SIG-M5 (cell line): ENCODE measurements around the gene NOC2L.
"Not testable (repeated sequence)": the region's sequence is repeated elsewhere in the genome, so short reads cannot be mapped to it uniquely, and the experiment has no call there.

Source experiments
- DNase-seq: peaks from one replicate; lab custom pipeline; 2025; lab: John Stamatoyannopoulos, UW

NOC2L gene

DNA sequence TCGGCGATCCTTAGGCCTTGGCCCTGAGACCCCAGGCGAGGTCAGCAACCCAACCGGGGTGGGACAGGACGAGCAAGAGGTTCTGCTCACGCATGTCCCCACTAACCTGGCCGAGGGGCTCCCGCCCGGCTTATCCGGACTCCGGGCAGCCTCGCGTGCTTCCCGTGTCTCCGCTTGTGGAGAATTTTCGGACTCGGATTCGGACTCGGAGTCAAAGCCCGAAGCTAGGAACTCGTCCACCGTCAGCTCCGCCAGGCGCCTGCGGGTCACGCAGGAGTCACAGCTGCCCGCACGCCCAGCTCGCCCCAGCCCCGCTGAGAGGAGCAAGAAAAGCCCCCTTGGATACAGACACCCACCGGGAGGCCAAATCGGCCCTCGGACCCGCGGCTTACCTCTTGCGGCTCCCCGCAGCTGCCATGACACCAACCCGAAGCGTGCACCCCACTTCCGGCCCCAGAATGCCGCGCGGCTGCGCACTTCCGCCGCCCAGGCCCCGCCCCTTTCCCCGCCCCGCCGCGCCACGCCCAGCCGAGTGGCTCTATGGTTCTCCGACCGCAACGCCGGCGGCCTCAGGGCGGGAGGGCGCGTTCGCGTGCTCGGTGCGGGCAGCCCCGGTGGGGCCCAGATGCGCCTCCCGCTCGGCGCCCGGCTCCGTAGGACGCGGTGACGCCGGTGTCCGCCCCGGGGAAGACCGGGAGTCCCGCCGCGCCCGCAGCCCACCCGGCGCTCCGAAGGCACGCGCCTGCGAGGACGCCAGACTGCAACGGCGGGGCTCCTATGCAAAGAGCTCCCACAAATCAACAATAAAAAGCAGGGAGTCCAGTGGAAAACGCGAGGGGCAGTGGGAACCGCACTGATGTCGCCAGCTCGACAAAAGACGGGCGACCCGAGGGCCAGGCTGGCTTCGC, at the start of gene NOC2L:
NOC2L (minus strand) TSS at position 434 of the 908 bp plus-strand sequence; CDS start at position 418, 16 bp downstream.
- peak; percentile 41 for DNase-seq

DNA sequence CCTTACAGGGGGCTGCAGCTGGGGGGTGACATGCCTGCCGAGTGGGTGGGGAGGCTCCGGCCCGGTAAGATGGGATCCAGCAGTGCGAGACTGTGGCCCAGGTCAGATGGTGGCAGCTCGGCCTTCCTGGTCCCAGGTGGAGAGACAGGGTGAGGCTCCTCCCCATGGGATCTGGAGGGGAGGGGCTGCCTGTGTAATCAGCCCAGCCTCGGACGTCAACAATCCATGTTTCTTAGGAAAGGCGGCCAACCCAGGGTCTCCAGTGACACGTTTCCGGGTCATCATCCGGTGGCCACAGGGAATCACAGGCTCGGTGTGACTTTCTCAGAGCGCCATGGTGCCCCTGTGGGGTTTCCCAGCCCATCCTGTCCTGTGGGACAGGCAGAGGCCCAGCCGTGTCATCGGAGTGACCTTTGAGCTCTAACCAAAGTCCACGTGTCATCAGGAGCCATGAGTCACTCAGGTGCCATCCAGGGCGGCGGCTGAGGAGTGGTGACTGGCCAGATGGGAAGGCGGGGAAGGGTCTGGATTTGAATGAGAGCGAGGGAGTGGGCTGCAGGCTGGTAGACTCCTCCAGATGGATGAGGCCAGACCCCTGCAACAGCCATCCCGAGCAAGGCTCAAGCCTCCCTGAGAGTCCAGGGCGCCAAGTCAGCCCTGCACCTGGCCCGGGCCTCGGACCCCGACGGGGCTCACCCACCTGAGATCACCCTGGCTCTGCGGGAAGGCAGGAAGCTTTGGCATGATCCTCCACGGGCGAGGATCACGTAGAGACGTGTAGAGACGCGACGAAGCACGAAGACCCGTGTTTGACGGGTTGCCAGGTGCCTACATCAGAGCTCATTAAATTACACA, 47.5 kb upstream of the NOC2L start:
- DNase-seq = no peak

DNA sequence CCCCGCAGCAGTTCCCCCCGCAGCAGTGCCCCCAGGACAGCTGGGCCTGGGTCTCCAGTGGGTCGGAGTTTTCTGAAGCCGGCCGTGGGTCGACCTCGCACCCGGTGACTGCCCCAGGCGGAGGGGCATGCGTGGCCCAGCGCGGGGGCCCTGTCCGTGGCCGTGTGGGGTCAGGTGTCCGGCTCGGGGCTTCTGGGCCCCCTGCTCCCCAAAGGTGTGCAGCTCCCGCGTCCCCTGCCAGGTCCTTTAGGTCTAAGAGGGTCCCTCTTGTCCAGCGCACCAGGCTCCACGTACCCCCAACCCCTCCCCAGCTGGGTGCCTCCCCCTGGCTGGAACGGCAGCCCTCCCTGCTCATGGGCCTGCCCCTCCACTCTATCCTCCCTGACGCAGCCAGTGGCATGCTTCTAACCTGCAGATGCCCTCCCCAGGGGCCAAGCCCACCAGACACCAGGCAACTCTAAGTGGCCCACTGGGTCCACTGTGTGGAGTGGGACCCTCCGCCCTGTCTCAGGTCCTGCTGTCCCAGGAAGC, 46.8 kb upstream of the NOC2L start:
- no peak for DNase-seq

DNA sequence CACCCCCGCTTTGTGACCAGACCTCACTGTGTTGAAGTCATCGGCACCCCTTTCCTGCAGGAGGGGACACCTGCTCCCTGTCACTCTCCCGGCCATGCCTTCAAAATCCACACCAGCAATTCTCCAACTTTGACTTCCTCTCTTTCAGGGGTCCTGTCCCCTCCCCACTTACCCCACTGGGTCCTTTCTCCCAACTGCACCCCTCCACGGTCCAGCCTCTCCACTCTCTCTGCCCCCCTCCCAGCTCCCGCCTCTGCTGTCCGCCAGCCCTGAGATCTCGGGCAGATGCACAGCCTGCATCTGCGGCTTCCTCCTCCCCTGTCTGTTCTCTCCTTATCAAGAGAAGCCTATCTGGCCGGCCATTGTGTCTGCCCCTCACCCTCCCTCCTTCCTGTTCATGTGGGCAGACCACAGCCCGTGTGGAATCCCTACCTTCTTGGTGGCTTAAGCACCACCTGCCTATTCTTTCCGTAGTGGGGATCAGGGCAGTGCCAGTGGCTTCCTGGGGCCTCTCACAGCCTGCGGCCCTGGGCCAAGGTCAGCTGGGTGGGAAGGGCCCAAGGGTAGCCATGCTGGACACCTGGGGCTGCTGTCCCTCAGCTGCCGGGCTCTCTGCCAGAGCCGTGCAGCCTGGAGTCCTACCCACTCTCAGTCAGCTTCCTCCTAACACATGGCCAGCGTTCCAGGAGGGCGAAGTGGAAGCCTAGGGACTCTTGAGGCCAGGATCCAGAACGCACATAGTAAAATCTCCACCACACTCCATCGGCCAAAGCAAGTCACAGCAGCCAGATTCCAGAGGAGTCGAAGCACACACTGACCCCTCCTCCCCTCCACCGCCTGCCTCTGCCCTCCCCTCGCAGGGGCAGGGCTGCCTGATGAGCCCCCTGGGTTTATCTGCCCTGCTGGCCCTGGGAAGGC, 46.0 kb upstream of the NOC2L start:
- no peak for DNase-seq

DNA sequence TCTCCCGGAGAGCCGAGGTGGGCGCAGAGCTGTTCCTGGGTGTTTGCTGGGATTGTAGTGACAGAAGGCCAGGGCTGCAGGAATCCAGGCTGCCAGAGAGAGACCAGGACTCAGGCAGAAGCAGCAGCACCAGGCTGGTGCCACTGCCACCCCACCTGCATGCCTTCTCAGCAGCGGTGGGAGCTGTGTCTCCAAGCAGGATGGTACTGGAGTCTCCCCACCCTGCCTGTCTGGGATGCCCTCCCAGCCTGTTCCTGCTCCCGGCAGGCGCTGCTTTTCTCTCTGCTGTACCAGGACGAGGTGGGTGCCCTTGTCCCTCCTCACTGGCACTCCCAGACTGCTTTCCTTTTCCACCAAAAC, 45.3 kb upstream of the NOC2L start:
- no peak for DNase-seq

DNA sequence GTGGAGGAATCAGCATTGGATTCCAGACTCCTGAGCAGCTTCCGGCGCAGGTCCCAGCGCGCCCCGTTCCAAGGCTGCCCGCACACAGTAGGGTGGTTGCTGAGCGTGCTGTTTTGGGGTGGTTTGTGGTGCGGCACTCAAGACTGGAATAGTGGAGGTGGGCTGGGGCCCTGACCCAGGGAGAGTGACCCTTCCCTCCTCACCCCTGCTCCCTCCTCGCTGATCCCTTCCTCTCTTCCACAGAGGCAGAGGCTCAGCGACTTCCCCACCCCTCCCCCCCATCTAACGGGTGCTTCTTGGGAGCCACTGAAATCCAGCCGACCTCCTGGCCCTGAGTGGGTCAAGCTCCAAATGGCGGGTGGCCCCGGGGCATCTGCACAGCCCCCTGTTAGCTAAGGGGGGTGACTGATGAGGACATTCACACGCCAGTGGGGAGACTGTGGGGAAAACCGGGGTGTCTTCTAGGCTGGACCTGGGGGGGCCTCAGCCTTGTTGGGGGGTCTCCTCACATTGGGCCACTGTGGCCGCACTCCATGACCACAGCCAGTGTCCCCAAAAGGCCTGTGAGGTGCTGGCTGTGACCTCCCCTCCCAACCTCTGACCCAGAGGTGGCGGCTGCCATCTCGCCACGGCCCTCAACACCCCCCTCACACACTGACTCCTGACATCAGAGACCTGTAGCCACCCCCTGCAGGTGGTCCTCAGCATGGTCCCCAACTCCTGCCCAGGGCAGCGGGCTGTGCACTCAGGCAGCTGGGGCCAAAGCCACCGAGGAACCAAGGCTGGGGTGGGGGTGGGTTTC, 44.8 kb upstream of the NOC2L start:
- no peak for DNase-seq

DNA sequence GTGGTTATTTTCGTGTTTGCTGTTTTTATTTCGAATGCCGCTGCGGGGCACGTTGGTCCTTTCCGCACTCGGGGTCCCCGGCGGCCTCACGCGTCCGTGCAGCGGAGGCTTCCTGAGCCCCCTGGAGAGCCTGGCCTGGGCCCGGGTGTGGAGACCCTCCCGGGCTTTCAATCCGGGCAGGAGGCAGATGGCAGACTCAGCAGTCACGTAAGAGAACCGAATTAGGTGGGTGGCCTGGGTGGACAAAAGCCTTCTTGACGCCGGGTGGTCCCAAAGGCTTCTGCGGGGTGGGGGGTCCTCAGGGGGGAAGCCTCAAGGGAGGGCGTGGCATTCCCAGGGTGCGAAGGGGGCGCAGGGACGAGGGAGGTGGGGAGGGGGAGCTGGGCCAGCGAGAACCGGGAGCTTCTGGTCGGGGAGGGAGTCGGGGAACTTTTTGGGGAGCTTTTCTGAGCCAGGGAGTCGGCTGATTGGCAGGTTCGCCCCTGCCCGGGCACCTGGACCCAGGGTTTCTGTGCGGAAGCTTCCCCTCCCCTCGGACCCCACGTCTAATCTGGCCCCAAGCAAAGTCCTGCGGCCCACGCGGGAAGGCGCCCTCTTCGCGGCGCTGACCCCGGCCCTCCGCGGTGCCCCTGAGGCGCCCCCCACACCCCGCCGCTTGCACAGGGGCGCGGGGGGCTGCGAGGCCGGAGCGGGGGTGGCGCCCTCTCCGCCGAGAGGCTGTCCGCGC, 42.2 kb upstream of the NOC2L start:
- DNase-seq = no peak

DNA sequence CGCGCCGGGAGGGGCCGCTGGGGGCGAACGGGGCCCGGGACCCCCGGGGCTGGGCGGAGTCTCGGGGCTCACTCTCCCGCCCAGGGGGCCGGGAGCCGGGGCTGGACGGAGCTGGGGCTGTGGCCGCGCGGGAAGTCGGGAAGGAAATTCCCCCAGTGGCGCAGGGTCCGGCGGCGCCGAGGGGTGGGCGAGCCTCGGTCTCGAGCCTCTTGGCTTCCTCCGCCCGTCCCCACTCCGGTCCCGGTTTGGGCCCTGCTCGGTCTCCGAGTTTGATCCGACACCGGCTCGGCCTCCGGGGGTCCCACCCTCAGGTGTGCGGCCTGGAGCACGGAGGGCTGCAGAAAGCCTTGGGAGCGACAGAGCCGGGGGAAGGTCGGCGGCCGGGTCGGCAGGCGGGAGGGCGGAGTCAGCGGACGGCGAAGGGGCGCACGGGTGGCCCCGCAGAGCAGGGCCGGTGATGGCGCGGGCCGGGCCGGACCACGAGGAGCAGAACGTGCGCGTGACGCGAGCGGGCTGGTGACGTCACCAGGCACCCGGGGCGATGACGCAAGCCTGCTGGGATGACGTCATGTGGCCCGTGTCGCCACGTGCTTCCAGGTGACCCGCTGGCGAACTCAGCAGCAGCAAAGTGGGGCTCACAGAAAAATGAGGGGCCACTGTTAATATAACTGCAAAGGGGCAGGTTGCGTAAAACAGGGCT, 41.5 kb upstream of the NOC2L start:
- DNase-seq = no peak

DNA sequence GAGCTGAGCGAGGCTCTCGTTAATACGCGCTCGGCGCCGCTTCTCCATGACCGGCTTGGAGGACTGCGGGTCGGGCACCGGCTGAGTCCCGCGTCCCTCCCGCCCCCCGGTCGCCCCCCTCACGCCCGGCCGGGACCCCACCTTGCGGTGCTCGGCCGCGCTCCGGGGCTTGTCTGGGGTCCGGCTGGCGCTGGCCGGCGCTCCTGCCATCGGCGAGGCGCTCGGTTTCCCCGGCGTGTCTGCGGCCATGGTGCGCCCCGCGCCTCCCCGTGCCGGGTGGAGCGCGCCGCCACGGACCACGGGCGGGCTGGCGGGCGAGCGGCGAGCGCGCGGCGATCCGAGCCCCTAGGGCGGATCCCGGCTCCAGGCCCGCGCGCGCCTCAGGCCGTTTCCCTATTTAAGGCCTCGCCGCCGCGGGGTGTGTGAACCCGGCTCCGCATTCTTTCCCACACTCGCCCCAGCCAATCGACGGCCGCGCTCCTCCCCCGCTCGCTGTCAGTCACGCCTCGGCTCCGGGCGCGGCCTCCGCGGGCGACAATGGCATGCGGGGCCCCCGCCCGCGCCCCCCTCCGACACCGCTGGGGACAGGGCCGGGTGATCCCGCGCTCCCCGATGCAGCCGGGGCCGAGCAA, 40.8 kb upstream of the NOC2L start, which contains the start of gene HES4:
HES4 (minus strand) TSS at position 373 of the 632 bp plus-strand sequence; CDS start at position 249, 124 bp downstream.
- no peak for DNase-seq

DNA sequence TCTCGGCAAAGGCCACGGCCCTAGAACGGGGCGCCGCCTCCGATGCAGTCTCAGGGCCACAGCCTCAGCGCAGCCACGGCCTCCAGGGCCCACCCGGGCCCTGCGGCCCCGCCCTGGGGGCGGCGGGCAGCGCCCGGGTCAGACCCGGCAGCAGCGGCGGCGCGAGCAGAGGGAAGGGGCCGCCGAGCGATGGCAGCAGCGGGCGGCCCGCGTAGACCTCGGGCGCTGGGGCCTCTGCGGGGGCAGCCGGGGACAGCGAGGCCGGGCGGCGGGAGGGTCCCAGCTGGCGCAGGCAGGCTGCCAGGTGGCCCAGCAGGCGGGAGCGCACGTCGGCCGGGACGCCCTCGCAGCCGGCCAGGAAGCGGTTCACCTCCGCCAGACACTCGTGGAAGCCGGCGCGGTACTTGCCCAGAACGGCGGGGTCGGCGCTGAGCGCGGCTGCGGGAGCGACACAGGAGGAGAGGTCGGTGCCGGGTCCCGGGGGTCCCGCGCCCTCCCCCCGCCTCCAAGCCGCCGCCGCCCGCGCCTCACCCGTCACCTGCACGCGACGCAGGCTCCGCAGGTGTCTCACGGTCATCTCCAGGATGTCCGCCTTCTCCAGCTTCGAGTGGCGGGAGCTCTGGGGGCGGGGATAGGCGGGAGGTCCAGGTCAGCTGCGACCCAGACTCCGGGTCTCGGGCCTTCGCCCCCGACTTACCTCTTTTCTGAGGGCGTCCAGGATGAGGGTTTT, 40.1 kb upstream of the NOC2L start:
- DNase-seq = no peak

DNA sequence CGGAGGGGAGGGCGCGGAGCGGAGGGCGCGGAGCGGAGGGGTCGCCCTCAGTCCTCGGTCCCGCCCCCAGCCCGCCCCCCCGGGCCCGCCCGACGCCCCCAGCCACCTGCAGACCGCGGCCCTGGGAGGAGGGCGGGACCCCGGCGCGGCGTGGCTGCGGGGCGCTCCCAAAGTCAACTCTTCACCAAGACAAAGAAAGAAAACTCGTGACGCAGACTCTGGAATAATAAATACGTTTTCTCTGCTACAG, 39.6 kb upstream of the NOC2L start:
- DNase-seq = no peak

DNA sequence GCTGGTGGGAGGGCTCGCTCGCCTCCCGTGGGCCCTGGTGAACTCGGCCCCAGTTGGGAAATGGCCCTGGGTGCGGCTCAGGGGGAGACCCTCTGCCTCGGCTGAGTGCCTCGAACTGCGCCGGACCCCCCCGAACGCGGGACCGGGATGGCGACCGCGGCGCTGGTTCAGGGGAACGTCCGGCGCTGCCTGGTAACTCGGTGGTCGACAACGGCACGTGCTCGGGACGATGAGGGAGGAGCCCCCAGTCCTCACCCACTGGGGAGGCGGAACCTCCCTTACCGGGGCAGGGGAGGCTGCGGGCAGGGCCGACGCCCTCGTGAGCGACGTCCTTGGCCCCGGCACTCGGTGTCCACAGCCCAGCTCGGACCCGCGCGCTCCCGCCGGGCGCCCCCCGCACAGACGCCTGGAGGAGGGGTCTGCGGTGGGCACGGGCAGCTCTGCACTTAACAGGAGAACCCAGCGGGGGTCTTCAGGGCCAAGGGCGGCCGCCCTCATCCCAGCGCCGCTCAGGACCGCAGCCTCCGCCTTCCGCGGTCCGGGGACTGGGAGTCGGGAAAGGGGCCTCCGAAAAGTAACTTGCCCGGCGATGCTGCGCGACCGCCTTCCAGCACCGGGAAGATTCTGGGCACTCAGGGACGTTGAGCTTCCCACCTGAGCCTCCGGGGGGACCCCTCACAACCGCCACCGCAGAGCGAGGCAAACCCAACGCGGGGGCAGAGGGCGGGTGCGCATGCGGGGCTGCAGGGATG, 39.1 kb upstream of the NOC2L start:
- no peak for DNase-seq

DNA sequence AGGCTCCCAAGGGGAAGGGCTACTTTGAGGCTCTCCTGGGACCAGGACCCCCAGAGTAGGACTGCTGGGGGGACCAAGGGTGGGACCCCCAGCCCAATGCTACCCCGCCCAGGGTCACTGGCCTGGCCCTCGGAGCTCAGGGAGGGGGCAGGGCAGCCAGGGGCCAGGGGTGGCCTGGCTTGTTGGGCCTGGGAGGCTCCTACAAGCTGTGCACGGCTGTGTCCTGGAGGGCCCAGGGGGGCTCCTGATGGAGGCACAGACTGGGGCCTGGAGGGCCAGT, 38.6 kb upstream of the NOC2L start:
- DNase-seq = no peak

DNA sequence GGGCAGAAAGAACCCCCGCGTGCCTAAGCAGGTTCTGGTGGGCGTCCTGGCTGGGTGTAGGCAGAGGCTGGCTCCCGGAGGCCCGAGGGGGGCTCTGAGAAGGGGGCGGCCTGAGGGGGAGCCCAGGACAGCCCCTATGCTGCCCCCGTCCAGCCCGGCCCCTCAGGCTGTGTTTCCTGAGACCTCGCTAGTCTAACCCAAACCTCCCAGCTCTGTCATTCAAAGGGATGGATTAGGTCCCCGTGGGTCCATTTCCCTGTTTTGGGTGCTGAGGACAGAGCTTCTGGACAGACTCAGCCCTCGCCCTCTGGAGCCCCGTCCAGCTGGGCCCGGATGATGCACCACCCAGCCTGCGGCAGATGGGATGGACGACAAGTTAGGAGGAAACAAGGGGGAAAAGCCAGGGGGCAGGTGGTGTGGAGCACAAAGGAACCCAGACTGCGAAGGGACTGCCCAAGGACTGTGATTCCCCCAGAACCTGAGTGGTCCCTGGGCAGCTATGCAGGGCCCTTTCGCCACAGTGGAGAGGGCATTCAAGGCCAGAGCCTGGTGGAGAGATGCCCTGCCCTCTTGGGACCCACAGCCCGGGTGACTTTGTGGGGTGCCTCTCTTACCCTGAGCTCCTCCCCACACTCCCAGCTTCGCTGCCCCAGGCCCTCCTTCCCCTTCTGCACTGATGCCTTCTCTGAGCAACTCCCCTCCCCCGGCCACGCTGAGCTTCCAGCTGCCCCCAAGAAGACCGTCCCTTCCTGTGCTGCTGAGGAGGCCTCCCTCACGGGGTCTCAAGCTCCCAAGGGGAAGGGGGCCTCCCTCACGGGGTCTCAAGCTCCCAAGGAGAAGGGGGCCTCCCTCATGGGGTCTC, 38.0 kb upstream of the NOC2L start:
- DNase-seq = no peak

DNA sequence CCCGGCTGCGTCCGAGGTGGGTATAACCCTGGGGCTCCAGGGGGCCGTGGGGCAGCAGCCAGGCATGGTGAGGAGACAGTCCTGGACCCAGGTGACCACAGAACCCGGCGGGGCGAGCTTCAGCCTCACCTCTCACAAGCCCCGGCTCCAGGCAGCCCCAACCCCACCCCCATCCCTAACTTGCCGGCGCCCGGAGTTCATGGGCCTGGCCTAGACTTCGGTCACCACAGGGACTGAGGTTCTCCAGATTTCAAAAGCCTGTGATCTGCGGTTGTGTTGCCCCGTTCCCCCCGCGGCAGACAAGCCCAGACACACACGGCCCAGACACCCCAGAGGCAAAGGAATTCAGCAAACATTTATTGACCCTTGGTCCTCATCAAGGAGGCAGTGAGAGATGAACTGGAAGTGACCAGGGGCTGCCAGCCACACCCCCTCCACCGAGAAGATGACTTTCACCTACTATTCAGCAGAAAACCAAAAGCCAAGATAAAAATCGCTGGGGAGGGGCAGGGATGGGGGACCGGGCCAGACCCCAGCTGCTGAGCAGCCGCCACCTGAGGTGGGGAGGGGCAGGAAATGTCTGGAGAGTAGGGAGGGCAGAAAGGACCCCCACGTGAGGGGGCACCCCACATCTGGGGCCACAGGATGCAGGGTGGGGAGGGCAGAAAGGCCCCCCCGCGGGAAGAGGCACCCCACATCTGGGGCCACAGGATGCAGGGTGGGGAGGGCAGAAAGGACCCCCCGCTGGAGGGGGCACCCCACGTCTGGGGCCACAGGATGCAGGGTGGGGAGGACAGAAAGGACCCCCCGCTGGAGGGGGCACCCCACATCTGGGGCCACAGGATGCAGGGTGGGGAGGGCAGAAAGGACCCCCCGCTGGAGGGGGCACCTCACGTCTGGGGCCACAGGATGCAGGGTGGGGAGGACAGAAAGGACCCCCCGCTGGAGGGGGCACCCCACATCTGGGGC, 36.9 kb upstream of the NOC2L start:
- DNase-seq = no peak

DNA sequence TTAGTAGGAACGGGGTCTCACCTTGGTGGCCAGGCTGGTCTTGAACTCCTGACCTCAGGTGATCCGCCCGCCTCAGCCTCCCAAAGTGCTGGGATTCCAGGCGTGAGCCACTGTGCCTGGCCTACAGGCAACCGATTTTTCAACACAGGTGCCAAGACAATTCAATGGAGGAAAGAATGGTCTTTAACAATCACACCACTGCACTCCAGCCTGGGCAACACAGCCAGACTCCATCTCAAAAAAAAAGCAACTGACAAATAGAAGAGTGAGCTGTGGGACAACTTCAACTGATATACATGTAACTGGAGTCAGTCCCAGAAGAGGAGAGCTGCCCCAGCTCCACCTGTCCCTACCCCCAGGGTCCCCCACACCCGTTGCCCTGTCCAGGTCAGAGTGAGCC, 35.5 kb upstream of the NOC2L start:
- DNase-seq = not testable (repeated sequence)
